ENCODE data around the gene SLC8A3. TPM values are rescaled to one million over a fixed set of nuclear protein-coding genes. Genes with fewer than 3 reads are reported as not detected.
A peak's percentile ranks its signal among the peaks of the same experiment; 100 is the strongest.

The SLC8A3 gene
- total RNA-seq, 6 experiments from 2014 or later: 0.05 to 0.13 (median 0.12) TPM; not detected in 3

DNA sequence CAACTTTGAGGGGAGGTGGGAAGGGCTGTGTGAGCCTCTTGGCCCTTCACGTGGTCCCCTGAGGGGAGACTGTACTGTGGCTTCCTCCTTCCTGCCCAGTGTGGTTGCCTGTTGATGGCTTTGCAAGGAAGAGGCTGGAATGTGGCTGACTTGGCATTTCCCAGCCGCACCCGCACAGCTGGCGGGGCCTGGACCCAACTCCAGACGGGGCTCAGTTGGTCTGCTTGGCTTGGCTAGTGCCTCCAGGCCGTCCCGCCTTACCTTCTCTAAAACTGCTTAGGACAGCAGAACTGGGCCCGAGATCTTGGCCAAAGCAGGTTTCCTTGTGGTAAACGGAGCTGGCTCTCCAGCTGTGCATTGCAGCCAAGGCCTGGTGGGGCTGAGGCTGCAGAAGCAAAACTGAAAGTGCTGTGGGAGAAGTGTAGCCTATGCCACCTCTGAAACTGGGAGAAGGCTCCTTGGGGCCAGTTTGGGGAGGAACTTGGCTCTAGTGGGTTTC lies 170.0 kb downstream of the SLC8A3 start:
- peaks cover 0 to 15% (median 0%) of the 10 kb centered on the region in 4 donors for H3K4me1 ChIP-seq
- 23% methylated on average over 6 of the region's 9 CpGs for WGBS (ENCODE audit: insufficient coverage, low coverage, low lambda C conversion rate, missing lambda C conversion rate)
- H3K36me3 ChIP-seq: peaks cover 0 to 29% (median 5%) of the 10 kb centered on the region in 4 donors
- peak overlapping the region in 1 of 3 donors; percentile 49 for H3K27ac ChIP-seq
- H3K27me3 ChIP-seq: no peaks in the 10 kb centered on the region
- intact Hi-C loops (cut with DNase I): loop anchor here in 1 of 2 donors (10.0 kb wide), 1 partner anchor 144 kb away; the partner anchor contains the start of gene SMOC1
- DNase-seq: peak; percentile 35 to 66 (median 63)
- H3K4me3 ChIP-seq: no peak overlapping the region
- ATAC-seq: peak; percentile 57 to 90 (median 76)
- H3K9me3 ChIP-seq: no peaks in the 10 kb centered on the region
- TF ChIP-seq, protein P1, sequence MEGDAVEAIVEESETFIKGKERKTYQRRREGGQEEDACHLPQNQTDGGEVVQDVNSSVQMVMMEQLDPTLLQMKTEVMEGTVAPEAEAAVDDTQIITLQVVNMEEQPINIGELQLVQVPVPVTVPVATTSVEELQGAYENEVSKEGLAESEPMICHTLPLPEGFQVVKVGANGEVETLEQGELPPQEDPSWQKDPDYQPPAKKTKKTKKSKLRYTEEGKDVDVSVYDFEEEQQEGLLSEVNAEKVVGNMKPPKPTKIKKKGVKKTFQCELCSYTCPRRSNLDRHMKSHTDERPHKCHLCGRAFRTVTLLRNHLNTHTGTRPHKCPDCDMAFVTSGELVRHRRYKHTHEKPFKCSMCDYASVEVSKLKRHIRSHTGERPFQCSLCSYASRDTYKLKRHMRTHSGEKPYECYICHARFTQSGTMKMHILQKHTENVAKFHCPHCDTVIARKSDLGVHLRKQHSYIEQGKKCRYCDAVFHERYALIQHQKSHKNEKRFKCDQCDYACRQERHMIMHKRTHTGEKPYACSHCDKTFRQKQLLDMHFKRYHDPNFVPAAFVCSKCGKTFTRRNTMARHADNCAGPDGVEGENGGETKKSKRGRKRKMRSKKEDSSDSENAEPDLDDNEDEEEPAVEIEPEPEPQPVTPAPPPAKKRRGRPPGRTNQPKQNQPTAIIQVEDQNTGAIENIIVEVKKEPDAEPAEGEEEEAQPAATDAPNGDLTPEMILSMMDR (IDR thresholded peaks at IDR 0.05): no peak
- TF ChIP-seq POLR2A (IDR thresholded peaks at IDR 0.05): no peak

DNA sequence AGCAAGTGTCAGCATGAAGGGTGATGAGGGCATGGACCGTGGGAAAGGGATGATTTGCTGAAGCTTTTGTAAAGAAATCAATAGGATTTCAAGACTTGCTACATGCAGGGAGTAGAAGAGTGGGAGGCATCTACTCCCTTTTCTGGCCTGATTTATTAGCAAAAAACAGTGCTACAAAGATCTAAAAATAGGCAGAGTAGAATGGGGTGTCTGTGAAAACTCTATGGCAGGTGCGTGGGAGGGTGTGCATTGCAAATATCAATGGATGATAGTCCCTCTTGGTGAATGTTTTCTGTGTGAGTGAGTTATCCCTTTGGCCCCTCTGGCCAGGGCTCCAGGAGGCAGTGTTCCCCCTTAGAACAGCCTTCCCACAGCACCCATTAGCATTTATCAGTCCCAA lies 170.5 kb downstream of the SLC8A3 start:
- H3K4me1 ChIP-seq: peaks cover 0 to 15% (median 0%) of the 10 kb centered on the region in 4 donors
- H3K4me3 ChIP-seq: no peak overlapping the region
- intact Hi-C loops (cut with DNase I): loop anchor here in 1 of 2 donors (10.0 kb wide), 1 partner anchor 143 kb away; the partner anchor contains the start of gene SMOC1
- TF ChIP-seq, protein P1 (IDR thresholded peaks at IDR 0.05): no peak
- no peak for TF ChIP-seq POLR2A (IDR thresholded peaks at IDR 0.05)
- WGBS (ENCODE audit: insufficient coverage, low coverage, low lambda C conversion rate, missing lambda C conversion rate): 92% methylated on average over 2 of the region's 2 CpGs
- H3K9me3 ChIP-seq: no peaks in the 10 kb centered on the region
- peak overlapping the region in 1 of 3 donors; percentile 49 for H3K27ac ChIP-seq
- DNase-seq: no peak
- ATAC-seq: no peak
- no peaks in the 10 kb centered on the region for H3K27me3 ChIP-seq
- peaks cover 0 to 30% (median 6%) of the 10 kb centered on the region in 4 donors for H3K36me3 ChIP-seq

DNA sequence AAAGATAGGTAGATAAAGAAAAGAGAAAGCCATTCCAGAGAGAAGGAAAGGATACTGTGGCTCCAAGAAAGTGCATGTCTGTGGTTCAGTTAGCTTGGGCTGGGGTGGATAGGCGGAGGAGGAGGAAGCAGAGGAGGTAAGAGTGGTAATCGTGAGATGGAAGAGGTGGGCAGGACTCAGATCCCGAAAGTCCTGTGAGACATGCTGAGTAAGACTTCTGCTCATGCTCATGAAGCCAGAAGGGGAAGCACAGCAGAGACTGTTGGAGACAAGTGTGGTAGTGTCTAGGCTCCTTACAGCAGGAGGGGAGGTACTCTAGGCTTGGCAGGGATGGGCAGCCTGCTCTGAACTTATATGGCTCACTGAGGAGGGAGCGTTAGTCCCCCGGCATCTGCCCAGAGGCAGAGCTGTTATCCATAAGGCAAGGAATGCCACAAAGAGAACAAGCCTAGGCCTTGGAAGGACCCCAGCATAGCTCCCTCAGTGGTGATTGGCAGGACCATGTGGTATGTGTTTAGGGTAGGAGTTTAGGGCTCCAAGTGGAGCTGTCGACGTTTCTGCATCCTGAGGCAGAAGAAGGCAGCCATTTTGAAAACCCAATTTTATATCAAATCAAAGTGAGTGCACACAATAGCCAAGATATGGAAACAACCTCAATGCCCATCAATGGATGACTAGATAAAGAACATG lies 174.2 kb downstream of the SLC8A3 start:
- intact Hi-C loops (cut with DNase I): loop anchor here in 1 of 2 donors (10.0 kb wide), 1 partner anchor 140 kb away; the partner anchor contains the start of gene SMOC1
- Histone ChIP-seq H3K4me1 (peaks cover 0 to 15% (median 0%) of the 10 kb centered on the region in 4 donors), H3K4me3 (no peak overlapping the region), H3K36me3 (peaks cover 0 to 32% (median 9%) of the 10 kb centered on the region in 4 donors), H3K9me3 (no peaks in the 10 kb centered on the region), H3K27ac (no peak overlapping the region), H3K27me3 (no peaks in the 10 kb centered on the region)
- DNase-seq (no peak), ATAC-seq (no peak)
- TF ChIP-seq, protein P1 (IDR thresholded peaks at IDR 0.05): no peak
- no peak for TF ChIP-seq POLR2A (IDR thresholded peaks at IDR 0.05)
- 69% methylated on average over 5 of the region's 7 CpGs for WGBS (ENCODE audit: insufficient coverage, low coverage, low lambda C conversion rate, missing lambda C conversion rate)

DNA sequence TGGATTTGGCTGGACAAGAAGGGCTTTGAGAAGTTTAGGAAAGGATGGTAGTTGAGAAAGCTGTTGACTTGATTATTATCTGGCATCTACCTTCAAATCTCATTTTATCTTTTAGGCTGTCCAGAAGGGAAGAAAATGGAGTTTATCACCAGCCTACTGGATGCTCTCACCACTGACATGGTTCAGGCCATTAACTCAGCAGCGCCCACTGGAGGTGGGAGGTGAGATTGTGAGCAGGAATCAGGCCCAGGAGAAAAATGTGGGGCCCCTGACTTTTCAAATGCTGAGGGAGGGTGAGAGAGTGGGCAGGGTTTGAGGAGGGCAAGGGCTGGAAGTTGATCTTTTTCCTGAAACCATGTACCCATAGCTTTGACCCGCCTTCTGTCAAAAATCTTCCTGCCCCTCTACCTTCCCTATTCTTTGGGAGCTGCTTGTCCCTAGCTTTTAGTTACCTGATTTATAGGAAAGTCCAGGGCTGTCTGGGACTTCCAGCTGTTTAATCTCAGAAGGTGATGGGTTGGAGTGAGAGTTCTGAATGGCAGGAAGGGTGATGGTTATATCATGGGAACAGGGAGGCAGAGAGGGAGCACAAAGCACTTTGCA lies 175.4 kb downstream of the SLC8A3 start:
- Histone ChIP-seq H3K4me1 (peaks cover 0 to 6% (median 0%) of the 10 kb centered on the region in 4 donors), H3K27ac (no peak overlapping the region), H3K9me3 (no peaks in the 10 kb centered on the region), H3K27me3 (no peaks in the 10 kb centered on the region), H3K4me3 (no peak overlapping the region), H3K36me3 (peaks cover 0 to 32% (median 9%) of the 10 kb centered on the region in 4 donors)
- peak; percentile 66 to 83 (median 78) for ATAC-seq
- no peak for TF ChIP-seq POLR2A (IDR thresholded peaks at IDR 0.05)
- TF ChIP-seq, protein P1 (IDR thresholded peaks at IDR 0.05): peak; percentile 57 to 74 (median 72)
- DNase-seq: peak in 1 of 3 donors; percentile 40
- 72% methylated on average over 2 of the region's 2 CpGs for WGBS (ENCODE audit: insufficient coverage, low coverage, low lambda C conversion rate, missing lambda C conversion rate)
- intact Hi-C loops (cut with DNase I): loop anchor here in 1 of 2 donors (10.0 kb wide), 1 partner anchor 139 kb away; the partner anchor contains the start of gene SMOC1
